NCI-H146 (cell line): ENCODE data around the gene FAF1.

Experiments
- DNase-seq: peaks from one replicate; lab custom pipeline; 2025; lab: John Stamatoyannopoulos, UW

The FAF1 gene

GRCh38 chr1:50700621-50701020 is 259.4 kb downstream of the FAF1 start:
- no peak for DNase-seq

DNA sequence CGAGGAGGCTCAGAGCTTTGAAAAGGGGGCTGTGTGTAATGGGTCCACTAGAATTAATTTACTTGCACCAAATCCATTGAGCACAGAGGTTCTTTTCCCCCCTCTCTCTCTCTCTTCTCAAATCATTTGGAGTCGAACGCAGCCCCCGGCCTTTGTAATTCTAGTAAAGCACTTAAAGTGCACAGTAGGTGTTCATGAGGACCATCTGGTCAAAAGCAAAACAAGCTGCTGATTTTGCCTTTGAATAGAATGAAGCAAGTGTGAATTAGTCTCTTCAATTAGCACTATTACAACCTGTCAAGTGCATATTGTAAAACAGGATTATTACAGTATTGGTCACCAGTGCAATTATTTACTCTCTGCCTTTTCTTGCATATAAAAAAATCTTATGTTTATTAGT is 259.9 kb downstream of the FAF1 start:
- peak; percentile 94 for DNase-seq

DNA sequence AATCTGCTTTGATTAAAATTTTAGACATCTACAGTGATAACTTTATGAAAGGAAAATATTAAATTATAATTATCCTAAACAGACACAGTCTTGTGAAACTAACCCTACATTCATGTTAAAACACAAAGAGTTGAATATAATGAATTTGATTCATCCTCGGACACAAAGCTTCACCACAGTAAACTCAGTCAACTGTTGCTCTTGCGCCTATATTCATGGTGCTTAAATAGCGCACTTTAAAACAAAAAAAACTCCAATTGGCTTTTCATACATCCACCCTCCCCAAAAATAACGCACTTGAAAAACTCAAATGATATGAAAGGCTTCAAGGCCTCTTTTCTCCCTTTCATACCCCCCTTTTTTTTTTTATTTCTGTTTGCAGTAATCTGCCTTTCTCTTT is 260.3 kb downstream of the FAF1 start:
- no peak for DNase-seq

DNA sequence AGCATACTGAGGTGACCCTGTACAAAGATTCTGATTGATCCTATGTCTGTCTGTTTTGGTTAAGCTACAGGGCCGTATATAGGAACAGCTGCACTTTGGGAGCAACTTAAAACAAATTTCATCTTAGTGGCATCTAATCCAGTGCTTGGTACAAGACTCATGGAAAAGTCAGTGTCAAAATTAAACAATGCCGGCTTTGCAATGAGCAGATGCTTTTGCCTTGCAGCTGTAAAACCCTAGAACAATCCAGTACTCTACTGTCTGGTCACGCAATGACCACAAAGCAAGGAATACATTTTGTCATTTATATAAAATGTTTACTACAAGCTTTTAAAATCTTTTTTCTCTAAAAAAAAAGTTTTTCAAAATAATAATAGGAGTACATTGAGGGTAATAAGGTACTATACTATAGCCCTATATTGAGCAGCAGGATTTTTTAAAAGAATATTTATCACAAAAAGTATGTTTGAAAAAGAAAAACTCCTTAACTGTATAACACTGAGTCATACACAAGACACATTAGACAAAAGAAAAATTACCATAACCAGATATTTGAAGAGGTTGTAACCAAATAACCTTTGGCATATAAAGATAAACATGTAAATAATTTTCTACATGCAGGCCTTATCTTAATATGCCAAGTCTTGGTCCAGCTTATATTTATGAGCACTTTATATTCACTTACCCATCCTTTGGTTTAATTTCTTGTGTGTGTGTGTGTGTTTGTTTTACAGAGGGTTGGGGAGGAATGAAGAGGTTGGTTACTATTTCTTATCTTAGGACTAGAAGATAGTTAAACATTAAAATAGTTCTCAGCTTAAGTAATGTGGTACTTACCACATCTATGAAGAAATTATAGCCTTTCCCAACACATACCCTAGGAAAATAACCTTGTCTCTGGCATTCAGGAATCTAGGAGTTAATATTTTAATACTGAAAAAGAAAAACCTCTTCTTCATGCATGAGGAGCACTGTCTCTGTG is 262.3 kb downstream of the FAF1 start:
- peak; percentile 25 for DNase-seq

DNA sequence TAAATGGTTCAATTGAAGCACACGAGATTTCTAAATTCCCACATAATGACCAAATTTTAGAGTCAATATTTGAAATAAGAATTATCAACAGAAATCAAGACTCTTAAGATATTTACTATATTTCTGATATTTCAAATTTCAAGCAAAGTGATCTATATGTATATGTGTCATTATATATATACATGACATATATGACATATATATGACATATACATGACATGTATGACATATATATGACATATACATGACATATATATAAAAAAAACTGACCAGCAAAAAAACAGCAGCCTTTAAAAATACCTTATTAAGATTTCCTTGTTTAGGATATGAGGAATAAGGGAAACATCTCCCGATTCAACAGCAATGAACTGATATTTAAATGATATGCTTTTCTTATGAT is 266.2 kb downstream of the FAF1 start:
- no peak for DNase-seq

GRCh38 chr1:50684185-50684584 is 275.9 kb downstream of the FAF1 start:
- DNase-seq = no peak

DNA sequence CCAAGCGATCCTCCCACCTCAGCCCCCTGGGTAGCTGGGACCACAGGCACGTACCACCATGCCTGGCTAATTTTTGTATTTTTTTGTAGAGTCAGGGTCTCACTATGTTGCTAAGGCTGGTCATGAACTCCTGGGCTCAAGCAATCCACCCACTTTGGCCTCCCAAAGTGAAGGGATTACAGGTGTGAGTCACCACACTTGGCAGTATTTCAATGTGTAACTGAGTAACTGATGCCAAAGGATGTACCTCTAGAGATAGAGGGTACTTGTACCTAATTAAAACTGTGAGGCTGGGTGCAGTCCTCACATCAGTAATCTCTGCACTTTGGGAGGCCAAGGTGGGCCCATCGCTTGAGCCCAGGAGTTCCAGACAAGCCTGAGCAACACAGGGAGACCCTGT is 278.1 kb downstream of the FAF1 start:
- no peak for DNase-seq

- no peak for DNase-seq
Measured at GRCh38 chr1:50667710-50668356, 292.2 kb downstream of the FAF1 start.

GRCh38 chr1:50667272-50667671 is 292.8 kb downstream of the FAF1 start:
- no peak for DNase-seq

DNA sequence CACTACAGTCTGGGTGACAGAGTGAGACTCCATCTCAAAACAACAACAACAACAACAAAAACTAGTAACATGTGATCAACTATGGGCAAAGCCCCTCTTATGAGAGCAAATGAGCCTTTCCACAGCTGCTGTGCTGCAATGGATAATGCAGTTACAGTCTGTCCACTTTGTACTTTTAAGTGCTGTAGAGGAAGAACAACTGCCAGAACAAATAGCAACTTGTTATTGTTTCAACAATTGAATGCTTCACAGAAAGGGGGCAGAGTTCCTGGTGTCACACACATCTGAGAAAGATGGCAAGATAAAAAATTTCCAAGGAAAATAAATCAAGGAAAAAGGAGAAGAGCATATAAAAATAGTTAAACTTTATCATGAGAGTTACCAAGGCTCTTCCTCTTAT is 293.2 kb downstream of the FAF1 start:
- no peak for DNase-seq

GRCh38 chr1:50665413-50665812 is 294.7 kb downstream of the FAF1 start:
- DNase-seq = no peak

GRCh38 chr1:50661626-50662025 is 298.4 kb downstream of the FAF1 start:
- DNase-seq = no peak

DNA sequence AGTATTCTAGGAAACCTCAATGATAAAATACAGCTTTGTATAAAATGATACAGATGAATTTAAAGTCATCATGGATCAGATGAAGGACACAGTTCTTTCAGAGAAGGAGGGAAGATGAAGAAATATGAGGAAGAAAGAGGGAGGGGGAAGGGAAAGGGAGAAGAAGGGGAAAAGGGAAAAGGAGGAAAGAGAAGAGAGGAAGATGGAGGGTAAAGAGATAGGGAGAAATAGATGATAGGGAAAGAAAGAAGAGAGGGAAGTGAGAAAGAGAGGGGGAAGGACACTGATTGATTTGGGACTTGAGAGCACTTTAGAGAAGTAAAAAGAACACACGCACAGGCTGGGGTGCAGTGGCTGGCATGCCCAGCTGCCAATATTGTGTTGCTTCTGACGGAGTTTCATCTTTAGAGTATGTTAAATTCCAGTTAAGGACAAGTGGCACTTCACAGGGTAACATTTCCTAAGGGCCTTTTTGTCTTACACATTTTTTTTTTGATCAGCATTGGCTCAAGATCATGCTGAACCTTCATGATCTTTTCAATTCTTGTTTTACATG is 300.9 kb downstream of the FAF1 start:
- DNase-seq = no peak

GRCh38 chr1:50658459-50659076 is 301.5 kb downstream of the FAF1 start:
- DNase-seq = no peak

DNA sequence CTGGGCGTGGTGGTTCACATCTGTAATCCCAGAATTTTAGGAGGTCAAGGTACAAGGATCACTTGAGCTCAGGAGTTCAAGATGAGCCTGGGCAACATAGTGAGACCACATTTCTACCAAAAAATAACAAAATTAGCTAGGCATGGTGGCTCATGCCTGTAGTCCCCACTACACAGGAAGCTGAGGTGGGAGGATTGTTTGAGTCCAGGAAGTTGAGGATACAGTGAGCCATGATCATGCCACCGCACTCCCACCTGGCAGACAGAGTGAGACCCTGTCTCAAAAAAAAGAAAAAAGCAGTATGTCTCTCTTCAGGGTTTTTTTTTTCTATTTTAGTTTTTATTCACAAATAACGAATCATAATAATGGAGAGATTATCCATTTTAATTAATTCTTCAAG is 303.1 kb downstream of the FAF1 start:
- no peak for DNase-seq

DNA sequence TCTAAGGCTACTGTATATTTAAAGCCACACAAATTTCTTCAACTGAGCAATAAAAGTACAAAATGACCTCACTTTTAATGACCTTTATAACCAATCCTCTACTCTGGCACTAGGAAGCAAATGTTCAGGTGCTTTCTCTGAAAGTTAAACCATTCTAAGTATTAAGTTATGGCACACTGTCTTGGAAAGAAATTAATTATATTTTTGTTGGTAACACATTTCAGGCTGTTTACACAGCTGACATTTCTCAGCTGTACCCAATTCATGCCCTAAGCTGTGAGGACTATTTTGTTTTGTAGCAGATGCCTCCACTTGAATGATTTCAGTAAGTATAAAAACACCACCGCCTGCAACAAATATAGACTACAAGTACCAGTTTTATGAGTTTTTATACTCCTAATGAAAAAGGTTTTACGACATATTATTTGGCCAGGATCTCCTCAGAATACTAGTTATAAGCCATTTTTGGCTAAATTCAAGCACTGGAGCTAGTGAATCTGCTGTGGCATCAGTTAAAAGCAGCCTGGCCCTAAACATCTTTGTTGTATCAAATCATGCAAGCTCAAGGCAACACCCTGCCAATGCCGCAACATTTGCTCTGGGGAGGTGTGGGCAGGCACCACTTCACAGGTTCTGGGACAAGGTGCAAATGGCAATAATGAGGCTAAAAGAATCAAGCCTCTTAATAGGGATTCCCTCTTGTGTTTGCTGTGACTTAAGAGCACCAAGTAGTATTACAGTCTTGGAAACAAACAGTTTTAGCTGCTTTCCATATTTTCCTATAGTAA is 308.4 kb downstream of the FAF1 start:
- DNase-seq = peak; percentile 10

DNA sequence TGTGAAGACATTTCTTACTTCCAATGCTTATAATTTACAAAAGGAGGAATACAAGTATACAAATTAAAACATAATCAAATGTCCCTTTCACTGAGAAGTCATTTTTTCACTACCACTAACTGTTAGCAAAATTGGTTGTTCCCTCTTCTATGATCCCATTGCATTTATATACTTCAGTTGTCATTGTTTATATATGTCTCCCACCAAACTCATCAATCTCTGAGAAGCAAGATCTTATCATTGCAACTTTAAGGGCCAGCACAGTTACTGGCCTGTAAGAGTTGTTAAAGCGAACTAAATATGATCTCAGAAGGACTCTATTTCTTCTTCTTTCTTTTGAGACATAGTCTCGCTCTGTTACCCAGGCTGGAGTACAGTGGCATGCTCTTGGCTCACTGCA is 313.5 kb downstream of the FAF1 start:
- no peak for DNase-seq

DNA sequence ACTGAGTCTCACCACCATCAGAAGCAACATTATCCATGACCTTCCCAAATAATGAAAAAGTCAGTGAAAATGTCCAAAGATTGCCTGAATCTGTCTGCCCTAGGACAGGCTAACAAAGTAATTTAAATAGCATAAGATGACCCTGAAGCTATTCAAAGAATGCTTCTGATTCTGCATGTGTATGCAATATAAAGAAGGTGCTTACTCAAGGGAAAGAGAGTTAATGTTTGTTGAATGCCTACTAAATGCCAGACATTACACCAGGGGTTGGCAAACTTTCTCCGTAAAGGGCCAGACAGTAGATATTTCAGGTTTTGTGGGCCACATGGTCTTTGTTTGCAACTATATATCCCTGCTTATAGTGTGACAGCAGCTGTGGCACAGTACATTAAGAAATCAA is 314.9 kb downstream of the FAF1 start:
- no peak for DNase-seq

- no peak for DNase-seq
Measured at GRCh38 chr1:50644447-50645105, 315.5 kb downstream of the FAF1 start.

GRCh38 chr1:50637460-50637859 is 322.6 kb downstream of the FAF1 start:
- no peak for DNase-seq

- no peak for DNase-seq
Measured at GRCh38 chr1:50634251-50634650, 325.8 kb downstream of the FAF1 start.
